ENCODE measurements around the gene PDZD2. TPM values are rescaled to one million over a fixed set of nuclear protein-coding genes. Genes with fewer than 3 reads are reported as not detected.

The PDZD2 gene
- total RNA-seq, 1 donor from 2014 or later = 23.3 TPM

DNA sequence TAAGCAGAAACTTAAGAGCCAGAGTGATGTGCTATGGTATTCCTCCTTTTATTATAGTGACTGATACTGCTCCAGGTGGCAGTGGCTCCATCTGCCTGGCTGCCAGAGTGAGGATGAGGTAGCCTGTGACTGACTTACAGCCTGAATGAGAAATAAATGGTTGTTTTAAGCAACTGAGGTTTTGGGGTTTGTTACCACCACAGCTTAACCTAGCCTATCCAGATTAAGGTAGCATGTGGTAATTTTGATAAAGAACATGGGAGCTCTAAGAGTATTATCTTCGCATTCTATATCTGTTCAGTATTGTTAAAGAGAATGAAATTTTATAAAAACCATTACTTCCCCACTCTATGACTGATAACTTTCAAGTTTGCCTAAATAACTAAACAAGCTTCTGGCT lies 496.2 kb downstream of the PDZD2 start:
- Mint-ChIP-seq H3K36me3 (ENCODE audit: unreplicated experiment) (no peaks in the 10 kb centered on the region), H3K9me3 (ENCODE audit: unreplicated experiment) (no peaks in the 10 kb centered on the region), H3K27ac (ENCODE audit: unreplicated experiment) (peak overlapping the region; percentile 35), H3K27me3 (ENCODE audit: unreplicated experiment) (no peaks in the 10 kb centered on the region), H3K4me1 (ENCODE audit: low read depth, unreplicated experiment) (peaks cover 2% of the 10 kb centered on the region), H3K4me3 (ENCODE audit: unreplicated experiment) (no peak overlapping the region)
- TF ChIP-seq, protein P1, sequence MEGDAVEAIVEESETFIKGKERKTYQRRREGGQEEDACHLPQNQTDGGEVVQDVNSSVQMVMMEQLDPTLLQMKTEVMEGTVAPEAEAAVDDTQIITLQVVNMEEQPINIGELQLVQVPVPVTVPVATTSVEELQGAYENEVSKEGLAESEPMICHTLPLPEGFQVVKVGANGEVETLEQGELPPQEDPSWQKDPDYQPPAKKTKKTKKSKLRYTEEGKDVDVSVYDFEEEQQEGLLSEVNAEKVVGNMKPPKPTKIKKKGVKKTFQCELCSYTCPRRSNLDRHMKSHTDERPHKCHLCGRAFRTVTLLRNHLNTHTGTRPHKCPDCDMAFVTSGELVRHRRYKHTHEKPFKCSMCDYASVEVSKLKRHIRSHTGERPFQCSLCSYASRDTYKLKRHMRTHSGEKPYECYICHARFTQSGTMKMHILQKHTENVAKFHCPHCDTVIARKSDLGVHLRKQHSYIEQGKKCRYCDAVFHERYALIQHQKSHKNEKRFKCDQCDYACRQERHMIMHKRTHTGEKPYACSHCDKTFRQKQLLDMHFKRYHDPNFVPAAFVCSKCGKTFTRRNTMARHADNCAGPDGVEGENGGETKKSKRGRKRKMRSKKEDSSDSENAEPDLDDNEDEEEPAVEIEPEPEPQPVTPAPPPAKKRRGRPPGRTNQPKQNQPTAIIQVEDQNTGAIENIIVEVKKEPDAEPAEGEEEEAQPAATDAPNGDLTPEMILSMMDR (IDR thresholded peaks at IDR 0.05; ENCODE audit: partially characterized antibody, unreplicated experiment) = no peak
- no peak for DNase-seq

DNA sequence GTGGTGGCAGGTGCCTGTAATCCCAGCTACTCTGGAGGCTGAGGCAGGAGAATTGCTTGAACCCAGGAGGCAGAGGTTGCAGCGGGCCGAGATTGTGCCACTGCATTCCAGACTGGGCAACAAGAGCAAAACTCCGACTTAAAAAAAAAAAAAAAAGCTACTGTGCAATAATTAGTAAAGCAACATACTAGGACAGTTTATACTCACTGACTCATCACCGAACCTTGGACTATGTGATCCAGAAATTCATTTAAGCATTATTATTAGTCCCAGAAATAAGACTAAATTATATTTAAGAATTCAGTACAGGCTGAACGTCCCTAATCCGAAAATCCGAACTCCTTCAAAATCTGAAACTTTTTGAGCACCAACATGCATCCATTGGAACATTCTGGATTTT lies 497.4 kb downstream of the PDZD2 start:
- no peak for DNase-seq
- Mint-ChIP-seq H3K27me3 (ENCODE audit: unreplicated experiment) (peaks cover 2% of the 10 kb centered on the region), H3K27ac (ENCODE audit: unreplicated experiment) (no peak overlapping the region), H3K4me3 (ENCODE audit: unreplicated experiment) (no peak overlapping the region), H3K36me3 (ENCODE audit: unreplicated experiment) (no peaks in the 10 kb centered on the region), H3K4me1 (ENCODE audit: low read depth, unreplicated experiment) (peaks cover 2% of the 10 kb centered on the region), H3K9me3 (ENCODE audit: unreplicated experiment) (peaks cover 3% of the 10 kb centered on the region)
- TF ChIP-seq, protein P1 (IDR thresholded peaks at IDR 0.05; ENCODE audit: partially characterized antibody, unreplicated experiment) = no peak

DNA sequence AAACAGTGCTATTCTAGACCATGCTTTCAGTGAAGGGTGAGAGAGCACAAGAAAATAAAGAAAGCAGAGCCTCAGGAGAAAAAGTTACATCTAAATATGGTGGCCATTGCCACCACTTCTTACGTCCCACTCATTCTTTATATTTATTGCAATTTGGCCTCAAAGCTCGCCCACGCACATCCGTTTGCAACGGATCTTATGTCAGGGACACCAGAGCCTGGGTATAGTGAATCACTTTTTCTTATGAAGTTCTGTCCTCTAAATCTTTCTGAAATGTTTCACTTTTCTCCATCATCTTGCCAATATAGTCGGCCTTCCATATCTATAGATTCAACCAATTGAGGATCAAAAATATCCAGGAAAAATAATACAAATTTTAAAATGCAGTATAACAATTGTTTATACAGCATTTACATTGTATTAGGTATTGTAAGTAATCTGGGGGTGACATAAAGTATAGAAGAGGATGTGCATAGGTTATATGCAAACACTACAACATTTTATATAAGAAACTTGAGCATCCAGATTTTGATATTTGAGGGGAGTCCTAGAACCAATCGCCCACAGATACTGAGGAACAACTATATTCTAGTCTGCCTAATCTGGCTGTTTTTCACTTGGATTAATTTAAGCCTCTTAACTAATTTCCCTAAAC lies 500.0 kb downstream of the PDZD2 start:
- DNase-seq = no peak
- Mint-ChIP-seq H3K27me3 (ENCODE audit: unreplicated experiment) (peaks cover 2% of the 10 kb centered on the region), H3K27ac (ENCODE audit: unreplicated experiment) (no peak overlapping the region), H3K9me3 (ENCODE audit: unreplicated experiment) (peaks cover 9% of the 10 kb centered on the region), H3K4me1 (ENCODE audit: low read depth, unreplicated experiment) (peaks cover 7% of the 10 kb centered on the region), H3K36me3 (ENCODE audit: unreplicated experiment) (no peaks in the 10 kb centered on the region), H3K4me3 (ENCODE audit: unreplicated experiment) (no peak overlapping the region)
- TF ChIP-seq, protein P1 (IDR thresholded peaks at IDR 0.05; ENCODE audit: partially characterized antibody, unreplicated experiment) = no peak

DNA sequence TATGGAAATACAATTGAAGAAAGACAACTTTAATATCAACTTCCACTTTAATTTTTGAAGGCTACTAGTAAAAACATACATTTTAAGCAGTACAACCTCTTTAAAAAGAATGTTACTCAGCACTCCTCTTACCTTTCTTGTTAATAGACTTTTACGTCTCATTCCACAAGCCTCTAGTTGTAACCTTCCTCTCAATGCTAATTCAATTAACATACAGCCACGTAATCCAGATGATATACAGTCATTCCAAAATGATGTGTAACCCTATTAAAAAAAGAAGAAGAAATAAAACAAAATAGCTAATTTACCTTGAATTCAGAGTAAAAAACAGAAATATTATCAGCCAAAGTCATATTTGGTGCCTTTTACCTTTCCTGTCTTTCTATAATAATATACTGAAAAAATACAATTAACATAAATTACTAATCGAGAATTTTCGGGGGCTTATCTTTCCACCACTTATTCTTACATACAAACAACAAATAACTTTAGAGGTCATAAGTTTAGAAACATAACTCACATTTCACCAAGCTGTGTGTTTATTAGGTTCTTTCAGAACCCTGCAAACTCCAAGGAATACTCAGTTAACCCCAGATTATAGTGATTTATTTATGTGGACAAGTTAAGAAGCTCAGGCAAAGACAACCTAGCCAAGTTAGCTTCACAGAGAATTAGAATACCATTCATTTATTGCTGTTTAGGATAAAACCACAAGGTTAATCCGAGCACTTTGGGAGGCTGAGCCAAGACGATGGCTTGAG lies 504.9 kb downstream of the PDZD2 start:
- peaks cover 9% of the 10 kb centered on the region for H3K9me3 Mint-ChIP-seq (ENCODE audit: unreplicated experiment)
- peaks cover 2% of the 10 kb centered on the region for H3K27me3 Mint-ChIP-seq (ENCODE audit: unreplicated experiment)
- no peak for DNase-seq
- H3K36me3 Mint-ChIP-seq (ENCODE audit: unreplicated experiment) = no peaks in the 10 kb centered on the region
- H3K4me1 Mint-ChIP-seq (ENCODE audit: low read depth, unreplicated experiment) = peaks cover 27% of the 10 kb centered on the region
- TF ChIP-seq, protein P1 (IDR thresholded peaks at IDR 0.05; ENCODE audit: partially characterized antibody, unreplicated experiment) = no peak
- peak overlapping the region; percentile 43 for H3K27ac Mint-ChIP-seq (ENCODE audit: unreplicated experiment)
- H3K4me3 Mint-ChIP-seq (ENCODE audit: unreplicated experiment) = no peak overlapping the region

Measured in glutamatergic neuron (in vitro differentiated cells).